Right atrium auricular region (tissue), 2 donors: ENCODE results near the gene UBFD1. TPM values are rescaled to one million over a fixed set of nuclear protein-coding genes. Genes with fewer than 3 reads are reported as not detected.

ENCODE experiments used
- DNase-seq: peaks from one replicate; pipeline ENCODE4 v3.0.0-alpha.2; 2019; ENCODE audit warnings: low spot score
- H3K27ac ChIP-seq, 2 donors: fragments of 200-600 bp; sonication (generic); 1 replicate in 1 of 2; 2 replicates in 1 of 2; pipeline ENCODE4 v1.5.1; 2016 to 2019
- H3K27me3 ChIP-seq, 2 donors: fragments of 200-600 bp; sonication (generic); one replicate each; pipeline versions ENCODE4 v1.5.1 to v1.6.0; 2017 to 2019
- H3K36me3 ChIP-seq: fragments of 200-600 bp; sonication (generic); one replicate; pipeline ENCODE4 v1.5.1; 2016
- H3K4me1 ChIP-seq, 2 donors: fragments of 200-600 bp; sonication (generic); one replicate each; pipeline versions ENCODE4 v1.5.1 to v1.6.0; 2017 to 2019
- H3K4me3 ChIP-seq, 2 donors: fragments of 200-600 bp; sonication (generic); 1 replicate in 1 of 2; 2 replicates in 1 of 2; pipeline ENCODE4 v1.5.1; 2017 to 2019; ENCODE audit warnings: mild to moderate bottlenecking in 1 of 2, moderate library complexity in 1 of 2
- H3K9me3 ChIP-seq, 2 donors: fragments of 200-600 bp; sonication (generic); one replicate each; pipeline ENCODE4 v1.5.1; 2019
- CTCF ChIP-seq, 2 donors: fragments of 200-600 bp; sonication (generic); IDR thresholded peaks; one replicate each; pipeline ENCODE4 v1.5.1; 2019; ENCODE audit warnings: antibody characterized with exemption in 2 of 2
- total RNA-seq, 2 donors: library from RNA; depleted of rRNA; stranded (reverse); fragments of >200 nt; gene quantifications; one replicate each; pipeline ENCODE4 v1.1.0, GENCODE V29; 2016

UBFD1 gene
- total RNA-seq, 2 donors from 2014 or later, result 85.5 to 93.9 TPM

GRCh38 chr16:23511731-23512130 lies 45.8 kb upstream of the UBFD1 start:
- Histone ChIP-seq H3K27me3 (no peaks in the 10 kb centered on the region), H3K36me3 (no peaks in the 10 kb centered on the region), H3K4me3 (no peak overlapping the region), H3K27ac (no peak overlapping the region), H3K4me1 (peaks cover 0 to 24% of the 10 kb centered on the region in 2 donors), H3K9me3 (no peaks in the 10 kb centered on the region)
- DNase-seq, result no peak
- no peak for TF ChIP-seq CTCF (IDR thresholded peaks at IDR 0.05)

GRCh38 chr16:23512168-23512695 lies 45.3 kb upstream of the UBFD1 start:
- H3K9me3 ChIP-seq, result no peaks in the 10 kb centered on the region
- H3K27me3 ChIP-seq, result no peaks in the 10 kb centered on the region
- TF ChIP-seq CTCF (IDR thresholded peaks at IDR 0.05), result no peak
- no peak overlapping the region for H3K27ac ChIP-seq
- no peak for DNase-seq
- H3K4me3 ChIP-seq, result no peak overlapping the region
- H3K36me3 ChIP-seq, result no peaks in the 10 kb centered on the region
- H3K4me1 ChIP-seq, result peaks cover 0 to 22% of the 10 kb centered on the region in 2 donors

GRCh38 chr16:23514381-23515152 lies 43.0 kb upstream of the UBFD1 start:
- H3K27ac ChIP-seq, result no peak overlapping the region
- H3K36me3 ChIP-seq, result peaks cover 5% of the 10 kb centered on the region
- no peaks in the 10 kb centered on the region for H3K27me3 ChIP-seq
- H3K9me3 ChIP-seq, result no peaks in the 10 kb centered on the region
- no peak overlapping the region for H3K4me3 ChIP-seq
- TF ChIP-seq CTCF (IDR thresholded peaks at IDR 0.05), result no peak
- H3K4me1 ChIP-seq, result no peaks in the 10 kb centered on the region
- DNase-seq, result no peak

- H3K27me3 ChIP-seq, result no peaks in the 10 kb centered on the region
- peaks cover 6% of the 10 kb centered on the region for H3K36me3 ChIP-seq
- DNase-seq, result no peak
- H3K27ac ChIP-seq, result no peak overlapping the region
- no peak overlapping the region for H3K4me3 ChIP-seq
- no peaks in the 10 kb centered on the region for H3K9me3 ChIP-seq
- no peaks in the 10 kb centered on the region for H3K4me1 ChIP-seq
- no peak for TF ChIP-seq CTCF (IDR thresholded peaks at IDR 0.05)
Measured at GRCh38 chr16:23515881-23516280, 41.6 kb upstream of the UBFD1 start.

GRCh38 chr16:23516366-23517137 lies 41.0 kb upstream of the UBFD1 start:
- Histone ChIP-seq H3K4me1 (no peaks in the 10 kb centered on the region), H3K27ac (no peak overlapping the region), H3K36me3 (peaks cover 9% of the 10 kb centered on the region), H3K27me3 (no peaks in the 10 kb centered on the region), H3K9me3 (no peaks in the 10 kb centered on the region), H3K4me3 (no peak overlapping the region)
- DNase-seq, result no peak
- no peak for TF ChIP-seq CTCF (IDR thresholded peaks at IDR 0.05)
